Forelimb muscle (tissue), 1 donor: ENCODE results near the gene SULT2B1. TPM values are rescaled to one million over a fixed set of nuclear protein-coding genes. Genes with fewer than 3 reads are reported as not detected.

Experiments
- DNase-seq: peaks from one replicate; pipeline ENCODE4 v3.0.0-alpha.2; 2013; ENCODE audit warnings: low read depth
- polyA plus RNA-seq: library from polyadenylated mRNA; unstranded; fragments of 120-200 nt; gene quantifications from one replicate; pipeline ENCODE4 v1.2.1, GENCODE V29; 2013; ENCODE audit not compliant: insufficient read length

The SULT2B1 gene
- polyA plus RNA-seq, 1 donor, result 0.10 TPM

DNA sequence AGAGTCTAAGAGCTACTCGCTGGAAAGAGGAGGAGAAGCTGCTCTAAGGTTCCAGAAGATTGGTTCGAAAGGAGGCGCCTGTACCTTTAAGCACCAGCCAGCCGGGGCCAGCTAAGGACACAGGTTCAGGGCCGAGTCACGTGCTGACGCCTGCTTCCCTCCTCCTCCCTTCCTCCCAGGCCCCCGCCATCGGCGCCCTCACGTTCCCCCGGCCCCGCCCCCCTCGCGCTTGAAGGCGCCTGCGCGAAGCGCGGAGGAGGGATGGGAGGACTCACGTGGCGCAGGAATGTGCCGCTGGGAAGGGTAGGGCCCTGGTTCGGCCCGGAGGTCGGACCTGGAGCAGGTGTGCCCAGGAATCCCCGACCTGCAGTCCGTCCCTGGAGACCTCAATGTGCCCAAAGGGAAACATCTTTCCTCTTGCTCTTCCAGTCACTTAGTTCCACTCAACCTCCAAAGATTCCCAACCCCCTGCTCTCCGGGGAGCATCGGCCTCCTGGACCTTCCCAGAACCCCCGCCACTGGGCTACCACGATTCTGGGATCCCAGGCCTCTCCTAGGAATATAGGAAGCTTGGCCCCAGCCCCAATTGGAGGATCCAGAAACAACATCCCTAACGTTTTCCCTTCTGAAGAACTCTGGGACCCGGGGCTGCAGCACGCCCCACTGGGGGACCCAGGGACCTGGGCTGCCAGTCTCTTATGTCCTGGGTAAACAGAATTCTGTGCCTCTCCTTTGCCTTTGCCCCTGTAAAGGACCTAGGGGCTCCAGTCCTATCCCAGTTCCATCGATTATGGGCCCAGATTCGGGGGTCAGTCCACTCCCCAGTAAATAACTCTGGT lies 82.7 kb downstream of the SULT2B1 start:
- DNase-seq, result peak; percentile 79

DNA sequence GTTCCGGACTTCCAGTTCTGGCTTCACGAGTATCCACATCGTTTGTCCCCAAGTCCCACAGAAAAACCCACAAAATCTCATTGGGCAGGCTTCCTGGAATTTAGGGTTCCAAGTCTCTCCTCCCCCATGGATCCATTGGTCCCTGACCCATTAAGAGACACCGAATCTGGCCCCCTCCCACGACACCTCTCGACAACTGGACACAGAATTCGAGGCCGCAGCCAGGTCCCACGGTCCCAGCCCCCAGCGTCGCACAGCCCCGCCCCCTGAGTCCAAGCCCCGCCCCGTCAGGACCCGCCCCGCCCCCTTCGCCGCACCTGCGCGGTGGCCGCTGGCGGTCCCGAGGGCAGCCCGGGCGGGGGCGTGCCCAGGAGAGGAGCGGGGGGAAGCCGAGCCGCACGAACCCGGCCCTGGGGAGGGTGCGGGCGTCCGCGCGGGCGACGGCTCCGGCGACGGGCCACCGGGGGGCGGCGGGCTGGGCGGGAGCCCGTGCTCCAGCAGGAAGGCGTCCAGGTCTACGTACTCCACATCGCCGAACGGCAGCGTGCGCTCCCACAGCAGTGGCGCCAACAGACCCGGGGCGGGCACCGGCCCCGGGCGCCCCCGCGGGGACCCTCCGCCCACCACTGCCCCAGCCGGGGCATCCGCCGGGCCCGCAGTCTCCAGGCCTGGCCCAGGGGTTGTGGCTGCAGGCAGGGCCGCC lies 83.4 kb downstream of the SULT2B1 start:
- DNase-seq, result no peak

DNA sequence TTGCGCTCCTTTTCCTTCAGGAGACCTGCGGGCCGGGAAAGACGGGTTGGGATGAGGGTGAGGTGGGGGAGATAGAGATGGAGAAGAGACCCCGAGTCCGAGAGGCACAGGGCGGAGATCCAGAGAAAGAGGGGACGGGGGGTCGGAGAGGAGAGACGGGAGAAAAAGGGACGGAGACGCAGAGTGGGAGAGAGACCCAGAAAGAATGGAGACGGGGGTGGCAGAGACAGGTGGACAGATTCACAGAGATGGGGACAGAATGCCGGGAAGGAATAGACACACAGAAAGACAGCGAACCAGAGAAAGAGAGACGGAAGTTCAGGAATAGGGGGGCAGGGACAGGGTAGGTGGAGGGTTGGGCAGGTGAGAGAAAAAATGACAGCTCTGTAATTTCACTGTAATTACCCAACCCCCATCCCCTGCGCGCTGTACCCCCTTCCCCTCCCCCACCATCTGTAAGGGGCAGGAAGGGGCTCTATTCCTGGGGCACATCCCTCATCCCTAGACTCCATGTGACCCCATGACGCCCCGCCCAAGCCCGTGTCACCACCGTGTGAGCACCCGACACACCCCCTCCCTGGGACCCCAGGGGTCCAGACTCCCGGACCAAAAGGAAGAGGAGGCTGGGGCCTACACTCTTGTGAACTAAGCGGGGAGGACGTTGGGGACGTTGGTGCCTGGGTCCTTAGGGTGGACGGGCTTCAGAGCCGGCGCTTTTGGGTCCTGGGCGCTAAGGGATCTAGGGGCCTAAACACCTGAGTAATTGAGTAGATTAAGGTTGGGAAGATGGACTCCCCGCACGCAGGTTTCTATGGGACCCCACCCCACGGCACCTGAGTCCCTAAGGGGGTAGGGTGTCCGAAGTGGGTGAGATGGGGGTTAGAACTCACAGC lies 84.2 kb downstream of the SULT2B1 start:
- no peak for DNase-seq

DNA sequence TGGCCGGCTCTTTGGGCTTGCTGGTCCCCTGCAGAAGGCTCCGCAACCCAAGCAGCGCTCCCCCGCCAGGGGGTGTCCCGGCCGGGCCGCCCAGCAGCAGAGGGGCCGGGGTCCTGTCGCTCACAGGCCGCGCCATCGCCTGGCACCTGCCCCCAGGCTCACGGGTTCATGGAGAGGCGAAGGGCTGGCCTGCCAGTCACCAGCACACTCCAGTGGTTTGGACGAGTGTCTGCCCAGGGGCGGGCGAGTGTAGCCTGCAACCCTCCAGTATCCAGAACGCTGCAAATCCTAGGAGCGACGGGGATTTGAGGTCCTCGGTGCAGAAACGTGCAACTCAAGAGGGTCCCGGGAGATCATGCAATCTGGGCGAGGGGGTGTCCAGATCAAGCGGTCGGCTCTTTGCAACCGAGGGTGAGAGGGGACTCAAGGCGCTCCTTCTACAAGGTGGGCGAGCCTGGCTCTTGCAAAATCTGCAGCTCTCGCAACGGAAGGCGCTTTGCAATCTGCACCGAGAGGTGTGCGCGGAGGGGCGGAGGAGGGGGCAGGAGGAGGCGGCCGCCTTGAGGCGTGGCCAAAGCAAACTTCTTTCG lies 85.0 kb downstream of the SULT2B1 start, which contains the start of gene DBP:
Gene DBP (minus strand): TSS at position 521 of the 590 bp plus-strand sequence. CDS start 385 bp downstream, at position 136.
- no peak for DNase-seq

DNA sequence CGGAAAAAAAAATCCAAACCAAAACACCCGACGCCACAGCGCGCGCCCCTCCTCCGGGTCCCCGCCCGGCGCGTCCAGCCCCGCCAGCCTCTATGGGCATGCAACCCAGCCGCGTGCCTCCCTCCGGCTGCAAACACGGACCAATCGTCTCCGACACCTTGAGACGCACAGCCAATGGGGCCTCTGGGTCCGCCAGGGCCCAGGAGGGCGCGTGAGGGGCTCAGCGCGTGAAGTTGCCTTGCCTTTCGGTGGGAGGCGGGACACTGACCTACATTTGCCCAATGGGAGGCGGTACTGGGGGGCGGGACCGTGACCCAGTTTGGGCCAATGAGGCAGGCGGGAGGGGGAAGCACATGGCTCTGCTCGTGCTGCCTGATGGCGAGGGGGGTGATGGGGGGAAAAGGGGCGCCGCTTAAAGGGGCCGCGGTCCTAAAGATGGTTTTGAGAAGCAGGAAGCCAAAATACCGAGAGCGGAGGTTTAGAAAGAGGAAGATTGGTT lies 85.5 kb downstream of the SULT2B1 start:
- peak; percentile 90 for DNase-seq

DNA sequence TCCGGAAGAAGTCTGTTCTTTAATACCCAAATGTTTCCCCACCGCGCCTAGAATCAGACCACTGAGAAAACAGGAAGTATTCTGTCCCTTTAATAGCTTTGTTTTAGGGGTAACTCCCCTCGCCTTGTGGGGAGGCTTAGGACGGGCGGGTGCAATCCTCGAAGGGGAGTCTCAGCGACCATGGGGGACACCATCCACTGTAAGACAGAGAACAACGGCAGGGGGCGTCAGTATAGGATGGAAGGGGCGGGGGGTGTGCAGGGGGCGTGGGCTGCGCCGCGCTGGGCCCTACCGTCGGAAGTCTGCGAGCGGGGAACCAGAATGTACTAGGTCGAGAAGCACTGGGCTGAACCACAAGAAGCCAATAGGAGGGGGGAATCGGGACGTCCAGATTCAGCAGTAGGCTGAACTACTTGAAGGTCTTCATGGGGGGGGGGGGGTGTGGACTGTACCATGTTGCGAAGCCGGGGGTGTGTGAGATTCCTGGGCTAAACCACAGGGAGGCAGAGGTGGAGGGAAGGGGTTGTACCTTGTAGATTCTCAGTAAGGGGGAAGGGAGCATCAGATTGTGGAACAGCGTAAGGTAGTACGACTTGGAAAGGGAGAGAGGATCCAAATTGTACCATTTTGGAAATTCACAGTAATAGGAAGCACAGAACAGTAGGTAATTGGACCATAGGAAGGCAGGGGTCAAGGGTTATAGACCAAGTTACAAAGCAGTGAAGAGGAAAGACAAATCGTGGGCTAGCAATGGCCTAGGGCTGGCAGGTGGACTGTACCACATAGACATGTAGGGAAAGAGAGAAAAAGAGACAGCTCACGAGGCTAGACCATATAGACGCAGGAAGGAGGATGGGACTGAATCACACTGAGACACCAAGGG lies 86.2 kb downstream of the SULT2B1 start:
- peak; percentile 84 for DNase-seq

DNA sequence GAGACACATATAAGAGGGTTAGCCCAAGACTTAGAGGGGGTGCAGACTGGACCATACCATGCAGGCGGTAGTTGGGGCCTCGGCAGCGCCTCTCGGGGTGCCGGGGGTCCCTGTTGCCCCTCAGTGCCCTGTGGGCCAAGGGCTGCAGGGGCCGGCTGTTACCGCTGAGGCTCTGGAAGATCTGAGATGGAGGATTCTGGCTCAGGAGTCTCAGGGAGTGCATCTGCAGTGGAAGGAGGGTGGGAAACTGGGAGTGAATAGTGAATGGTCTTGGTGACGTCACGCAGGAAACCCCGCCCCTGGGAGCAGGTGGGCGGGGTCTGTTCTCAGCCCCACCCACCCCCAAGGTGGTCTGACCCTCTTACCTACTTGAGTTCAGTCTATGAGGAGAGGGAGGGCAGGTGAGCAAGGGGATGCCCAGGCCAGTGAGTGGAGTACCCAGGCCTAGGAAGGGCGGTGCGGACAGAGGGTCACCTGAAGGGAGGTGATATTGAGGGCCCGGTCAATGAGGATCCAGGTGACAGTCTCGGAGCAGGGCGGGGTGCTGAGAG lies 86.9 kb downstream of the SULT2B1 start:
- no peak for DNase-seq

DNA sequence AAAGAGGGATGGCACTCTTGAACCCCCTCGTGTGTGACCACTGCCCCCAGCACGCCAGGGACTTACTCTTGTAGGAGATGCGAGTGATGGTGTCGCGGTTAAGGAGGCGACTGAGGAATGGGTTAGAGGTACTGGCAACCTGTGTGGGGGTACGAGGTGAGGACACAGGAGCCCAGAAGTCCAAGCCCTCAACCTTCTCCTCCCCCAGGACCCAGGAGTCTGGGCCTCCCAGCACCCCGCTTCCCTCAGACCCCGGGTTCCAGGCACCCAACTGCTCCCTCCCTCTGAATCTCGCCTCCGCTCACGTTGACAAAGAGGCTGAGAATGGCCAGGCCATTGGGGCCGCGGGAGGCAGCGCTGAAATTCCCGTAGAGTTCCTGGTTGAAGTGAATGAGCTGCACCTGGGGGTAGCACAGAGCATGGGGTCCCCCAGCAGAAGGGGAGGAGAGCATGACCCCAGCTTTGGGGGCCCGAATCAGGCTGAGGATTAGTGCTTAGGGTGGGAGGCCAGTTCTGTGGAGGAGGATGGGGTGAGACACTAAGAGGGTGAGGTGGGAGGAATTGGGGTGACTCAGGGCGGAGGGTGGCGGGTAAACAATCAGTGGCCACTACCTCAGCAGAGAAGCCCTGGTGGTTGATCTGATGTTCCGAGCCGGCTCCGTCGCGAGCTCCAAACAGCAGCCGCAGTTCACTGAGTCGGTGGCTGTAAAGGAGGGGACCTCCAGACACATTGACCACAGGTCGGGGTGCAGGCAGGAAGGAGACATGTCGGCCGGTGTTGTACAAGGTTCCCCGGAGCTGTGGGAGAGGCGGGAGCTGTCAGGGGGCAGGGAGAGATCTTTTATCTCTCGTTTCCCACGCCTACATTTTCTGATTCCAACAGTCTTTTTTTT lies 87.8 kb downstream of the SULT2B1 start:
- DNase-seq, result no peak

DNA sequence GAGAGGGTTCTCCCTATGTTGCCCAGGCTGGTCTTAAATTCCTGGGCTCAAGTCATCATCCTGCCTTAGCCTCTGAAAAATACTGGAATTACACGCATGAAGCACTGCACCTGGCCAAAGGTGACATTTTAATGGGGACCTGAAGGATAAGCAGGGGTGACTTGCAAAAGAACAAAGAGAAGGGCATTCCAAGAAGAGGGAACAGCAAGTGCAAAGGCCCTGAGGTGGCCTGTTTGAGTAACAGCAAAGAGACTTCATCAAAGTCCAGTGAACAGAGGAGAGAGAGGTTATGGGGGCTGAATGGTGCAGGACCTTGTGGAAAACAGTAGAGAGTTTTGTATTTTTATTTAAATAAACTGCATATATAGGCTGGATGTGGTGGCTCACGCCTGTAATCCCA lies 89.9 kb downstream of the SULT2B1 start:
- DNase-seq, result no peak

DNA sequence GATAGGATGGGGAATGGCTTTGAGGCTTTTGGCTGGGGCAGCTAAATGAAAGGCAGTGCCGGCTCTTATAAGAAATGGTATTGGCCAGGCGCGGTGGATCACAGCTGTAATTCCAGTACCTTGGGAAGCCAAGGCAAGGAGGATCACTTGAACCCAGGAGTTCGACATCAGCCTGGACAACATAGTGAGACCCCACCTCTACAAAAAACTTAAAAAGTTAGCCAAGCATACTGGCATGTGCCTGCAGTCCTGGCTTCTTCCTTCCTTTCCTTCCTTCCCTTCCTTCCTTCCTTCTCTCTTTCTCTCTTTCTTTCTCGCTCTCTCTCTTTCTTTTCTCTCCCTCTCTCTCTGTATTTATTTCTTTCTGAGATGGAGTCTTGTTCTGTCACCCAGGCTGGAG lies 90.9 kb downstream of the SULT2B1 start:
- DNase-seq, result no peak

DNA sequence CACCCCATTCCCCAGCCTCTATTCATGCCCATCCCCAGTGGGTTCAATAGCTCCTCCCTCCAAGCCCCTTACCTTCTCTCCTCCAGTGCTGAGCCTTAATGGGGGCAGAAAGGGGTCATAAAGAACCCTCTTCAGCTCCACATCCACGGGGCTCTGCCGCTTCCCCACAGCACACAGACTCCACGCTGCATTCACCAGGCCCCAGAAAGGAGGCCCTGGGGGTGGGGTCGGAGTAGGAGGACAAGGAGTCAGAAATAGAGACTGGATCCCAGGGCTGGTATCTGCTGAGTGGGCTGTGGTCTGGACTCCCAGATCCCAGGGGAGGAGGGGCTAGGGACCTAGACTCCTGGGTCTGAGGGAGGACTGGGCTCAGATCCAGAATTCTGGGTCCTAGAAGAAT lies 92.4 kb downstream of the SULT2B1 start:
- no peak for DNase-seq

DNA sequence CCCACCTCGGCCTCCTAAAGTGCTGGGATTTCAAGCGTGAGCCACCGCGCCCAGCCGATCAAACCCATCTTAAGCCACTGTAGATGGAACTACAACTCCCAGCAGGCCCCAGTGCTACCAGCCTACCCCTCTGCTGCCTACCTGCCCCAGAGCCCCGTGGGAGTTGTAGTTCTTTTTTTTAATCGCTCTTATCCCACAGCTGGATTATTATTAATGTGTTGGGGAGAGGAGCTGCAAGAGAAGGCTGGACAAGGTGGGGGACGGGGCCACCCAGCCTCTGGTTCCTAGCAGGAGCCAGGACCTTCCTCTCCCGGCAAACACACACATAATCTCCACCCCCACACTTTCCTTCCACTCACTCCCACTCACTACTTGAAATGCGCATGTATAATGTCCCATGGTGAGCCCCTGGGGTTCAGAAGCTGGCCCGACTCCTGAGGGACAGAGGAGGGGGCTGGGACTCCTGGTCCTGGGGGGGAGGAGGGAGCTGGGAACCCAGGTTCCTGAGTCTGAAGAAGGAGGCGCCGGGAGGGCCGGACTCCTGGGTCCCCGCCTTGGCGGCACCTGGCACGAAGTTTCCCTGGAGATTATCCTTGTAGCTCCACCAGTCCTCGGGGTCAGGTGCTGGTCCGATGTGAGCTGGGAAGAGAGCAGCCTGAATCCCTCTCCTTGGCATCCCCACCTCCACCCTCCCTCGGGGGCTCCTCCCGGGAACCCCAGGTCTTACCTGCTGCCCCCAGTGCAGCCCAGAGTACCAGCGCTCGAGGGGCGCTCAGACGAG lies 93.1 kb downstream of the SULT2B1 start:
- no peak for DNase-seq

DNA sequence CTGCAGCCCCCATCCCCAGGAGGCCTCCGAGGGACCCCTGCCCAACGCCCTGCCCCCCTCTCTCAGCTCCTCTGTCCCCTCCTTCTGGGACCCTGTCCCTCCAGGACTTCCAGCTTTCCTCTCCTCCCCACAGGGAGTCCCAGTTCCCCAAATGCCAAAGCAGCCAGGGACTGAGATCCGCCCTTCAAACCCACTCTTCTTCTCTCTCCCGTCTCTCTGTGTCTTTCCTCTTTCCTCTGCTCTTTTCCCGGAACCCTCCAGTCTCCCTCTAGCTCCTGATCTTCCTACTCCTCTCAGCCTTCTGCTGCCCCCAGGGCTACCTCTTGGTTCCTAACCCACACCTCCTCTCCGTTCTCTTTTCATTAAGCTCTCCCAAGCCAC lies 93.6 kb downstream of the SULT2B1 start:
- no peak for DNase-seq

DNA sequence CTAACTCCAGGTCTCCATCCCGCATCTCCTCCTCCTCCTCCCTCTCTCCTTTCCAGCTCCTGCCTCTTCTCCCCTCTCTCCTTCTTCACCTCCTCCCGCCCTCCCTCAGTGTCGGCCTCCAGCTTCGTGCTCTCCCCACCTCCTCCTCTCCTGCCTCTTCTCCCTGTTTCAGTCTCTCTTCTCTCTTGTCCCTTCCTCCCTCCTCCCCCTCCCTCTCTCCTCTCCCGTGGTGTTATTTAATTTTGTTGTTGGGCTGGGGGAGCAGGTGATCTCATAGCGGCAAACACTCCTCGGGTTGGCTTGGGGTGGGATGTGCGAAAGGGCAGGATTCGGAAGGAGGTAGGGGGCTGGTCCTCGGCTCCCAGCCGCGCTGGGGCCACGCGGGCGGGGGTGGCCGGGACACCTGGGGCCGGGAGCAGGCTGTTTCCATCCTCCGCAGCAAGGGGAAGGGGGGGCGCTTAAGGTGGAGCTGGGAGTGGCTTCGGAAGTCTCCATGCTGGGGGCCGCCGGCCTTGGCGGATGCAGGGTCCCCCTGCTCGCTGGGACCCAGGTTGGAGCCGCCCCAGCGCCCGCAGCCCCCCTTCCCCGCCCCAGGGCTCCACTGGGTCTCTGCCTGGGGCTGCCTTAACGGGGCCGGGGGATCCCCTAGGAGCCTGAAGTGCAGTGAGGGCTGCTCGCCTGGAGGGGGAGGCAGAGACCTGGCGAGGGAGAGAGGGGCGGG lies 94.2 kb downstream of the SULT2B1 start, which contains the start of gene CA11:
Gene CA11 (minus strand): TSS at position 187 of the 721 bp plus-strand sequence. CDS start 555 bp downstream, outside the sequence.
- no peak for DNase-seq

DNA sequence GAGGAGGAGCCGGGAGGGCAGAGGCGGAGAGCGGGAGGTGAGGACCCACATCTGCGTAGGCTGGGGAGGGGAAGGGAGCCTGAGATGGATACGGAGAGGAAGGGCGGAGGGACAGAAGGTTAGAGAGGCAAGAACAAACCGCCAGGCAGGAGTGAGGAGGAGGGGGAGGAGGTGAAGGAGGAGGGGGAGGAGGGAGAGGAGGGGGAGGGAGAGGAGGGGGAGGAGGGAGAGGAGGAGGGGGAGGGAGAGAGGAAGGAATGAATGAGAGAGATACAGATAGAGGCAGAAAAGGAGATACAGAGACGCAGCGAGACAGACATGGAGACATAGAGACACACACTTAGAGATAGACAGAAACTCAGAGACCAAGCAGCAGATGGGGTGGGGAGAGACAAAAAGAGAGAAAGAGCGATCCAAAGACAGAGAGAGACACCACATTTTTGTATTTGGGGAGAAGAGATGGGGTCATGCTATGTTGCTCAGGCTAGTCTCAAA lies 94.8 kb downstream of the SULT2B1 start:
- no peak for DNase-seq

DNA sequence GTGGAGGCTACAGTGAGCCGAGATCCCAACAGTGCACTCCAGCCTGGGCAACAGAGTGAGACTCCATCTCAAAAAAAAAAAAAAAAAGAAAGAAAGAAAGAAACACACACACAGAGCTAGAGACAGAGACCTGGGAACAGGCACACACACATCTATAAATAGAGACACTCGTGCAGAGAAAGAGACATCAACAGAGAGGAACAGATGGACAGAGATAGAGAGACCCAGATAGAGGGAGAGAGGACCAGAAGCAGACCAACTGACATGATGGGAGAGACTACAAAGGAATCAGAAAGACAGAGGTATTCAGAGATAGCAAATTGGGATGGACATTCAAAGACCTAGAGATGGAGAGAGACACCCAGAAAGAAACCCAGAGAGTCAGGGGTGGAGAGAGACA lies 96.2 kb downstream of the SULT2B1 start:
- no peak for DNase-seq
